ENCODE measurements around the gene U2AF2.
A peak's percentile ranks its signal among the peaks of the same experiment; 100 is the strongest.

U2AF2 gene

GRCh38 chr19:55654868-55655647 is at the start of gene U2AF2:
Gene U2AF2 (plus strand): TSS chr19:55655035. CDS start chr19:55655105, 70 bp downstream.
- DNase-seq = peak; percentile 71

- DNase-seq = peak; percentile 95
These were observed 49.6 kb upstream of the U2AF2 start for GRCh38 chr19:55605207-55605636.

- DNase-seq = peak; percentile 59
These were observed 49.0 kb upstream of the U2AF2 start, which contains the start of gene ZNF865 for GRCh38 chr19:55605637-55606470. Gene ZNF865 (plus strand): TSS chr19:55605647. CDS start chr19:55613619, 7,972 bp downstream.

GRCh38 chr19:55606471-55606787 is 48.4 kb upstream of the U2AF2 start:
- DNase-seq = no peak

GRCh38 chr19:55606817-55607216 is 48.0 kb upstream of the U2AF2 start:
- DNase-seq = no peak

- no peak for DNase-seq
These were observed 45.5 kb upstream of the U2AF2 start for GRCh38 chr19:55609326-55609725.

- no peak for DNase-seq
These were observed 43.4 kb upstream of the U2AF2 start for GRCh38 chr19:55611300-55611982.

GRCh38 chr19:55611983-55612645 is 42.7 kb upstream of the U2AF2 start:
- no peak for DNase-seq

GRCh38 chr19:55613396-55613795 is 41.4 kb upstream of the U2AF2 start:
- DNase-seq = no peak

- DNase-seq = no peak
These were observed 40.7 kb upstream of the U2AF2 start for GRCh38 chr19:55613930-55614710.

- DNase-seq = no peak
These were observed 39.9 kb upstream of the U2AF2 start for GRCh38 chr19:55614711-55615542.

GRCh38 chr19:55615543-55616394 is 39.1 kb upstream of the U2AF2 start:
- no peak for DNase-seq

GRCh38 chr19:55616395-55616875 is 38.4 kb upstream of the U2AF2 start:
- DNase-seq = no peak

- no peak for DNase-seq
These were observed 37.4 kb upstream of the U2AF2 start for GRCh38 chr19:55617426-55617825.

- no peak for DNase-seq
These were observed 36.4 kb upstream of the U2AF2 start for GRCh38 chr19:55618426-55618825.

GRCh38 chr19:55619286-55619685 is 35.5 kb upstream of the U2AF2 start:
- no peak for DNase-seq

- no peak for DNase-seq
These were observed 34.2 kb upstream of the U2AF2 start for GRCh38 chr19:55620410-55621204.

GRCh38 chr19:55621205-55621672 is 33.6 kb upstream of the U2AF2 start:
- DNase-seq = no peak

GRCh38 chr19:55621673-55622231 is 33.1 kb upstream of the U2AF2 start:
- no peak for DNase-seq
